GM06990 (cell line): ENCODE results near the gene CAMSAP1.

ENCODE experiments used
- DNase-seq: peaks from one replicate; pipeline ENCODE4 v3.0.0-alpha.2; 2011; ENCODE audit not compliant: insufficient read length; ENCODE audit errors: extremely low read depth
- H3K27me3 ChIP-seq: replicated peaks from 2 replicates; pipeline ENCODE4 v1.6.0; 2011; ENCODE audit warnings: low read length; ENCODE audit not compliant: control insufficient read depth, insufficient read depth
- H3K36me3 ChIP-seq: 2 replicates; pipeline ENCODE4 v1.5.1; 2011; ENCODE audit warnings: low read length; ENCODE audit not compliant: control insufficient read depth, insufficient read depth
- H3K4me3 ChIP-seq: replicated peaks from 2 replicates; pipeline ENCODE4 v1.5.1; 2011; ENCODE audit warnings: low read depth, mild to moderate bottlenecking, control low read depth, low read length
- CTCF ChIP-seq: IDR thresholded peaks from 2 replicates; pipeline ENCODE4 v1.5.1; 2011; ENCODE audit warnings: low read length, control low read depth, mild to moderate bottlenecking, inconsistent platforms; ENCODE audit not compliant: insufficient read depth, poor library complexity, severe bottlenecking

Gene CAMSAP1

GRCh38 chr9:135813671-135814290 is 93.6 kb downstream of the CAMSAP1 start:
- DNase-seq = no peak
- Histone ChIP-seq H3K4me3 (no peak overlapping the region), H3K27me3 (no peaks in the 10 kb centered on the region), H3K36me3 (peaks cover 17% of the 10 kb centered on the region)
- no peak for TF ChIP-seq CTCF

- no peak for TF ChIP-seq CTCF
- H3K4me3 ChIP-seq = no peak overlapping the region
- peaks cover 13% of the 10 kb centered on the region for H3K36me3 ChIP-seq
- H3K27me3 ChIP-seq = no peaks in the 10 kb centered on the region
- no peak for DNase-seq
These were observed 94.4 kb downstream of the CAMSAP1 start for GRCh38 chr9:135812961-135813360.

GRCh38 chr9:135811801-135812200 is 95.5 kb downstream of the CAMSAP1 start:
- no peak for DNase-seq

GRCh38 chr9:135810806-135811575 is 96.4 kb downstream of the CAMSAP1 start:
- TF ChIP-seq CTCF = no peak
- H3K4me3 ChIP-seq = no peak overlapping the region
- peaks cover 9% of the 10 kb centered on the region for H3K36me3 ChIP-seq
- no peak for DNase-seq
- H3K27me3 ChIP-seq = no peaks in the 10 kb centered on the region

More at GRCh38 chr9:135811801-135812200, 95.5 kb downstream of the CAMSAP1 start:
- H3K4me3 ChIP-seq = no peak overlapping the region
- TF ChIP-seq CTCF = no peak
- H3K36me3 ChIP-seq = peaks cover 11% of the 10 kb centered on the region
- no peaks in the 10 kb centered on the region for H3K27me3 ChIP-seq

GRCh38 chr9:135809166-135809565 is 98.2 kb downstream of the CAMSAP1 start:
- Histone ChIP-seq H3K36me3 (peaks cover 6% of the 10 kb centered on the region; the same call in 1 of the 2 replicates), H3K4me3 (no peak overlapping the region), H3K27me3 (no peaks in the 10 kb centered on the region)
- DNase-seq = no peak
- TF ChIP-seq CTCF = no peak
